ENCODE data around the gene PRKCH.

Gene PRKCH

DNA sequence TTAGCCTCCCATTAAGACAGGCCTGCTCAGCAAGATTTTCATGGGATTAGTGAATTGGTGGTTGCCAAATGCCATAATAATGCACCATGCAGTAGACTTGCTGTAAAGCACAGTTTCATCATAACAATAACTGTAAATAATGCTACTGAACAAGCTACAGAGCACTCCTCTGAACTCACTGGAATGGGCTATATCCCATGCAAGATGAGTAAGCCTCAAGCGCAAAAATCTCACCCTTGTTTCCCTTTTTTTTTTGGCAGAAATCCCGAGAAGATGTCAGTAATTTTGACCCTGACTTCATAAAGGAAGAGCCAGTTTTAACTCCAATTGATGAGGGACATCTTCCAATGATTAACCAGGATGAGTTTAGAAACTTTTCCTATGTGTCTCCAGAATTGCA lies 228.0 kb downstream of the PRKCH start:
- no peak overlapping the region for H3K23ac ChIP-seq (ENCODE audit: low read length in 2 of 2)
- H4K91ac ChIP-seq (ENCODE audit: low read length), result no peak overlapping the region
- no peak overlapping the region for H2AFZ ChIP-seq (ENCODE audit: low read depth, low read length)
- no peak overlapping the region for H2BK5ac ChIP-seq (ENCODE audit: low read depth, low read length, poor library complexity, severe bottlenecking)
- H4K8ac ChIP-seq (ENCODE audit: low read length), result no peak overlapping the region
- no peak overlapping the region for H3K4me3 ChIP-seq (ENCODE audit: insufficient read depth in 1 of 2, low read depth in 1 of 2, low read length in 2 of 2)
- no peak overlapping the region for H2BK120ac ChIP-seq (ENCODE audit: low read depth, low read length)
- peak overlapping the region; percentile 29 for H3K4me2 ChIP-seq (ENCODE audit: low read length, poor library complexity, severe bottlenecking)
- peak; percentile 26 for DNase-seq
- no peaks in the 10 kb centered on the region for H3K9me3 ChIP-seq (ENCODE audit: control insufficient read depth, low read length)
- H3K27me3 ChIP-seq (ENCODE audit: control insufficient read depth in 1 of 2, insufficient read depth in 1 of 2, low read length in 2 of 2), result no peaks in the 10 kb centered on the region
- peaks cover 5% of the 10 kb centered on the region for H3K79me1 ChIP-seq (replicated peaks; ENCODE audit: low read length, poor library complexity, severe bottlenecking)
- no peaks in the 10 kb centered on the region for H3K36me3 ChIP-seq (ENCODE audit: control insufficient read depth in 1 of 2, insufficient read depth in 2 of 2, low read depth in 1 of 2, low read length in 2 of 2)
- no peak overlapping the region for H2BK15ac ChIP-seq (ENCODE audit: low read depth, poor library complexity, severe bottlenecking)
- no peak overlapping the region for H3K14ac ChIP-seq (ENCODE audit: low read length in 2 of 2)
- no peak overlapping the region for H2AK5ac ChIP-seq (ENCODE audit: low read length, severe bottlenecking)
- peaks cover 31% of the 10 kb centered on the region for H3K4me1 ChIP-seq (ENCODE audit: control insufficient read depth, insufficient read depth, low read depth, low read length)
- no peak overlapping the region for H3K18ac ChIP-seq (ENCODE audit: low read depth in 1 of 2, low read length in 2 of 2)
- H2BK12ac ChIP-seq (ENCODE audit: low read length in 2 of 2), result no peak overlapping the region
- 86% methylated on average over 2 of the region's 2 CpGs for WGBS
- no peak overlapping the region for H3K4ac ChIP-seq (ENCODE audit: low read depth in 1 of 2, low read length in 2 of 2)
- no peak overlapping the region for H3K9ac ChIP-seq (ENCODE audit: low read length)
- peak overlapping the region; percentile 56 for H3K27ac ChIP-seq (ENCODE audit: low read length, poor library complexity, severe bottlenecking)

DNA sequence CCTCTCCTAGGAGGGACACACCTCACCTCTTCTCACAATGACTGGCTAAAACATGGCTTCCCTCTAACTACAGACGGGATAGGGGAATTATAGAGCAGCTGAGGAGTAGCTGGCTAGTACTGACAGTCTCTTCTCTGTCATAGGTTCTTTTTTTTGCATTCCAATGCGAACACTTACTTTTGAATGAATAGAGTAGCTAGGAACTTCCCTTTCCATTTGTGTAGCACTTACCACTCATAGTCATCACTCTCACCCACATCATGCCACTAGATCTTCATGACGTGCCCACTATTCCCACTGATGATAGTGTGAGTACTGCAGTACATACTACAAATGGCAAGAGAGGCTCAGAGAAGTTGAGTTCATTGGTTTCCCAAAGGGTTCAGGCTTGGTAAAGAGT lies 230.0 kb downstream of the PRKCH start:
- peak overlapping the region in 1 of 2 experiments; percentile 35 for H3K18ac ChIP-seq (ENCODE audit: low read depth in 1 of 2, low read length in 2 of 2)
- DNase-seq, result no peak
- H2BK15ac ChIP-seq (ENCODE audit: low read depth, poor library complexity, severe bottlenecking), result no peak overlapping the region
- no peak overlapping the region for H3K4ac ChIP-seq (ENCODE audit: low read depth in 1 of 2, low read length in 2 of 2)
- no peaks in the 10 kb centered on the region for H3K9me3 ChIP-seq (ENCODE audit: control insufficient read depth, low read length)
- no peak overlapping the region for H3K14ac ChIP-seq (ENCODE audit: low read length in 2 of 2)
- H3K4me2 ChIP-seq (ENCODE audit: low read length, poor library complexity, severe bottlenecking), result no peak overlapping the region
- no peak overlapping the region for H3K27ac ChIP-seq (ENCODE audit: low read length, poor library complexity, severe bottlenecking)
- peaks cover 34% of the 10 kb centered on the region for H3K4me1 ChIP-seq (ENCODE audit: control insufficient read depth, insufficient read depth, low read depth, low read length)
- H2AK5ac ChIP-seq (ENCODE audit: low read length, severe bottlenecking), result peak overlapping the region; percentile 19
- no peak overlapping the region for H4K8ac ChIP-seq (ENCODE audit: low read length)
- H3K27me3 ChIP-seq (ENCODE audit: control insufficient read depth in 1 of 2, insufficient read depth in 1 of 2, low read length in 2 of 2), result no peaks in the 10 kb centered on the region
- no peak overlapping the region for H3K23ac ChIP-seq (ENCODE audit: low read length in 2 of 2)
- H3K9ac ChIP-seq (ENCODE audit: low read length), result no peak overlapping the region
- no peak overlapping the region for H2AFZ ChIP-seq (ENCODE audit: low read depth, low read length)
- peaks cover 7% of the 10 kb centered on the region for H3K79me1 ChIP-seq (replicated peaks; ENCODE audit: low read length, poor library complexity, severe bottlenecking)
- no peak overlapping the region for H2BK5ac ChIP-seq (ENCODE audit: low read depth, low read length, poor library complexity, severe bottlenecking)
- no peak overlapping the region for H3K4me3 ChIP-seq (ENCODE audit: insufficient read depth in 1 of 2, low read depth in 1 of 2, low read length in 2 of 2)
- no peak overlapping the region for H4K91ac ChIP-seq (ENCODE audit: low read length)
- no peak overlapping the region for H2BK120ac ChIP-seq (ENCODE audit: low read depth, low read length)
- WGBS, result 100% methylated on average over 2 of the region's 3 CpGs
- H2BK12ac ChIP-seq (ENCODE audit: low read length in 2 of 2), result no peak overlapping the region
- H3K36me3 ChIP-seq (ENCODE audit: control insufficient read depth in 1 of 2, insufficient read depth in 2 of 2, low read depth in 1 of 2, low read length in 2 of 2), result no peaks in the 10 kb centered on the region

DNA sequence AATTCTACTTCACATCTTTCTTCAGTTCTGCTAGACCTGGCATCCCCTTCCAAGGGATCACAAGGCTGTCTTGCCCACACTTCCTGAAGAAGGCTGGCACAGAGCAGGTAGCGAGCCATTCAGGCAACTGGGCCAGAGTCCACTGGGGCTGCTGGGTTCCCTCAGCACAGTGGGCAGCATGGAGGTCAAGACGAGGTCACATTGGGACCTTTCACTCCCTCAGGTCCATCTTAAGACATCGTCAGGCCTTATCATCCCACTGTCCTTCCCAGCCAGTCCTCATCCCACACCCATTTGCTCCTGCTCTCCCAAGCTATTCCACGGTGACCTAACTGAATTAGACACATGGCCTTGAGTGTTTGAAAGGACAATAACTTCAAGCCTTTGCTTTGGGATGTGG lies 230.9 kb downstream of the PRKCH start:
- Histone ChIP-seq H2AK5ac (ENCODE audit: low read length, severe bottlenecking) (peak overlapping the region; percentile 72), H3K27me3 (ENCODE audit: control insufficient read depth in 1 of 2, insufficient read depth in 1 of 2, low read length in 2 of 2) (no peaks in the 10 kb centered on the region), H3K4me1 (ENCODE audit: control insufficient read depth, insufficient read depth, low read depth, low read length) (peaks cover 33% of the 10 kb centered on the region), H2BK5ac (ENCODE audit: low read depth, low read length, poor library complexity, severe bottlenecking) (no peak overlapping the region), H3K23ac (ENCODE audit: low read length in 2 of 2) (no peak overlapping the region), H3K18ac (ENCODE audit: low read depth in 1 of 2, low read length in 2 of 2) (peak overlapping the region in 1 of 2 experiments; percentile 8), H2BK120ac (ENCODE audit: low read depth, low read length) (no peak overlapping the region), H2AFZ (ENCODE audit: low read depth, low read length) (no peak overlapping the region), H3K9me3 (ENCODE audit: control insufficient read depth, low read length) (no peaks in the 10 kb centered on the region), H3K4me3 (ENCODE audit: insufficient read depth in 1 of 2, low read depth in 1 of 2, low read length in 2 of 2) (no peak overlapping the region), H4K91ac (ENCODE audit: low read length) (peak overlapping the region; percentile 55), H3K27ac (ENCODE audit: low read length, poor library complexity, severe bottlenecking) (no peak overlapping the region), H3K9ac (ENCODE audit: low read length) (peak overlapping the region; percentile 65), H3K79me1 (replicated peaks; ENCODE audit: low read length, poor library complexity, severe bottlenecking) (peaks cover 6% of the 10 kb centered on the region), H2BK12ac (ENCODE audit: low read length in 2 of 2) (peak overlapping the region; percentile 59 to 60), H3K4ac (ENCODE audit: low read depth in 1 of 2, low read length in 2 of 2) (peak overlapping the region in 1 of 2 experiments; percentile 20), H3K36me3 (ENCODE audit: control insufficient read depth in 1 of 2, insufficient read depth in 2 of 2, low read depth in 1 of 2, low read length in 2 of 2) (no peaks in the 10 kb centered on the region), H3K4me2 (ENCODE audit: low read length, poor library complexity, severe bottlenecking) (no peak overlapping the region), H2BK15ac (ENCODE audit: low read depth, poor library complexity, severe bottlenecking) (peak overlapping the region; percentile 39), H3K14ac (ENCODE audit: low read length in 2 of 2) (no peak overlapping the region), H4K8ac (ENCODE audit: low read length) (peak overlapping the region; percentile 19)
- WGBS, result 93% methylated on average over 4 of the region's 4 CpGs
- DNase-seq, result no peak

DNA sequence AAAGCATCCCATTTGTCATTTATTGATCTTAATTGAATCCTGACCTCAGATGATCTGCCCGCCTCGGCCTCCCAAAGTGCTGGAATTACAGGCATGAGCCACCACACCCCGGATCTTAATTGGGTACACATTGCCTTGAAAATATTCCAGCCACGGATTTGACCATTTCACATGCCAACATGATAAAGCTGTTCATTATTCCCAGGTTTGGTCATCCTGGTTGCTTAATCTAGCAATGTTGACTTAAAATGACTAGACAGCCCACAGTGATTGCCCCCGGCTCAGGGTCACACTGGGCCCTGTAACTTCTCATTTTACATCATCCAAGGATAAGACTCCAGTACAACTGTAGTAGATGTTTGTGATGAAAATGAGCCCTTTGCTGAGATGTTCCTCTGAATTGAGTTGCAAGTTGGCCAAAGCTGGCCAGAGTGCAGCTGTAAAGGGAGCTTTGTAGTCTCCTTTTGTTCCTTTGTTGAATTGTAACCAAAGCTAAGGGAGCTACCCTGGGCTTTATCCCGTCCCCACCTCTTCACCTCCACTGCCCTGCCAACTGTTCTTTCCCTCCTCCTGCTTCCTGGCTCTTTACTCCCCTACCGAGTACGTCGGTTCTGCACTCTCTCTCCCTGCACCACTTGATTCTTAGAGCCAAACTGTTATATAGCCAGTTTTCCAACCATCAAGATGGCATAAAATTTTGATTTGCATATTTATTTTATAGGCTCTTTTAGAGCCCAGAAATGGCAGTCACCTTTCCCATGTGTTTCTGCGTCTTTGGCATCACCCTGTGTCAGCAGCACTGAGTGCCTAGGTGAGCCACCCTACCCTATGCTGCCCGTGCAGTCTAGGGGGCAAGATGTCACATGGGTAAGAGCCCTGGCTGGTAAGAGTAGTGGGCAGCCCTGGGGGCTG lies 232.6 kb downstream of the PRKCH start:
- Histone ChIP-seq H3K23ac (ENCODE audit: low read length in 2 of 2) (no peak overlapping the region), H3K27ac (ENCODE audit: low read length, poor library complexity, severe bottlenecking) (peak overlapping the region; percentile 86), H2BK5ac (ENCODE audit: low read depth, low read length, poor library complexity, severe bottlenecking) (peak overlapping the region; percentile 71), H2BK15ac (ENCODE audit: low read depth, poor library complexity, severe bottlenecking) (no peak overlapping the region), H2BK12ac (ENCODE audit: low read length in 2 of 2) (peak overlapping the region in 1 of 2 experiments; percentile 94), H2AFZ (ENCODE audit: low read depth, low read length) (no peak overlapping the region), H3K27me3 (ENCODE audit: control insufficient read depth in 1 of 2, insufficient read depth in 1 of 2, low read length in 2 of 2) (no peaks in the 10 kb centered on the region), H3K79me1 (replicated peaks; ENCODE audit: low read length, poor library complexity, severe bottlenecking) (peaks cover 4% of the 10 kb centered on the region), H3K36me3 (ENCODE audit: control insufficient read depth in 1 of 2, insufficient read depth in 2 of 2, low read depth in 1 of 2, low read length in 2 of 2) (no peaks in the 10 kb centered on the region), H3K9ac (ENCODE audit: low read length) (peak overlapping the region; percentile 48), H2BK120ac (ENCODE audit: low read depth, low read length) (peak overlapping the region; percentile 36), H3K9me3 (ENCODE audit: control insufficient read depth, low read length) (no peaks in the 10 kb centered on the region), H3K4me3 (ENCODE audit: insufficient read depth in 1 of 2, low read depth in 1 of 2, low read length in 2 of 2) (no peak overlapping the region), H3K4ac (ENCODE audit: low read depth in 1 of 2, low read length in 2 of 2) (peak overlapping the region in 1 of 2 experiments; percentile 75), H3K4me2 (ENCODE audit: low read length, poor library complexity, severe bottlenecking) (no peak overlapping the region), H3K4me1 (ENCODE audit: control insufficient read depth, insufficient read depth, low read depth, low read length) (peaks cover 31% of the 10 kb centered on the region), H2AK5ac (ENCODE audit: low read length, severe bottlenecking) (peak overlapping the region; percentile 99), H4K91ac (ENCODE audit: low read length) (peak overlapping the region; percentile 66), H4K8ac (ENCODE audit: low read length) (no peak overlapping the region), H3K18ac (ENCODE audit: low read depth in 1 of 2, low read length in 2 of 2) (peak overlapping the region in 1 of 2 experiments; percentile 99), H3K14ac (ENCODE audit: low read length in 2 of 2) (peak overlapping the region in 1 of 2 experiments; percentile 72)
- DNase-seq, result peak; percentile 91
- 72% methylated on average over 10 of the region's 11 CpGs for WGBS

Measured in mesenchymal stem cell (in vitro differentiated cells and primary cell).